ENCODE measurements around the gene ZNF277. TPM values are rescaled to one million over a fixed set of nuclear protein-coding genes. Genes with fewer than 3 reads are reported as not detected.

The ZNF277 gene
- total RNA-seq, 4 donors from 2014 or later, result 18.3 to 25.6 (median 19.5) TPM

DNA sequence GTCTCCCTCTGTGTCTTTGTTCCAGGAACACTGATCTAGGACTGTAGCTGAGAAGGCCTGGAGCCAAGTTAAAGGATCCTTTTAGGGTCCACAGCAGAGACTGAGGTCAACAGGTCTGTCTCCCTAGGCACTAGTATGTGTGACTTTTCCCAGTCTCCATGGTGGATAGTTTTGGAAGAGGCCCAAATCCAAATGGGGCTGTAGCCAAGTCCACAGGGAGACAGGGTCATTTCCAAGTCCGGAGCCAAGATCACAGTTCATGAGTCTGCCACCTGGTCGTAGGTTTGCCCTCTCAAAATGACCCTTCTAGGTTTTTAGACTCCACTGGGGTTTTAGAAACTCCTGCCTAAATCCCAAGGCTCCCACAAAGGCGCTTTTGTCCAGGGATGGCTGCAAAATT lies 16.8 kb downstream of the ZNF277 start:
- no peak for TF ChIP-seq POLR2A (IDR thresholded peaks at IDR 0.05)
- TF ChIP-seq, protein P1, sequence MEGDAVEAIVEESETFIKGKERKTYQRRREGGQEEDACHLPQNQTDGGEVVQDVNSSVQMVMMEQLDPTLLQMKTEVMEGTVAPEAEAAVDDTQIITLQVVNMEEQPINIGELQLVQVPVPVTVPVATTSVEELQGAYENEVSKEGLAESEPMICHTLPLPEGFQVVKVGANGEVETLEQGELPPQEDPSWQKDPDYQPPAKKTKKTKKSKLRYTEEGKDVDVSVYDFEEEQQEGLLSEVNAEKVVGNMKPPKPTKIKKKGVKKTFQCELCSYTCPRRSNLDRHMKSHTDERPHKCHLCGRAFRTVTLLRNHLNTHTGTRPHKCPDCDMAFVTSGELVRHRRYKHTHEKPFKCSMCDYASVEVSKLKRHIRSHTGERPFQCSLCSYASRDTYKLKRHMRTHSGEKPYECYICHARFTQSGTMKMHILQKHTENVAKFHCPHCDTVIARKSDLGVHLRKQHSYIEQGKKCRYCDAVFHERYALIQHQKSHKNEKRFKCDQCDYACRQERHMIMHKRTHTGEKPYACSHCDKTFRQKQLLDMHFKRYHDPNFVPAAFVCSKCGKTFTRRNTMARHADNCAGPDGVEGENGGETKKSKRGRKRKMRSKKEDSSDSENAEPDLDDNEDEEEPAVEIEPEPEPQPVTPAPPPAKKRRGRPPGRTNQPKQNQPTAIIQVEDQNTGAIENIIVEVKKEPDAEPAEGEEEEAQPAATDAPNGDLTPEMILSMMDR (IDR thresholded peaks at IDR 0.05), result no peak
- H3K9me3 ChIP-seq, result no peaks in the 10 kb centered on the region
- no peaks in the 10 kb centered on the region for H3K36me3 ChIP-seq
- no peaks in the 10 kb centered on the region for H3K4me1 ChIP-seq
- no peaks in the 10 kb centered on the region for H3K27me3 ChIP-seq
- no peak overlapping the region for H3K4me3 ChIP-seq
- no peak for DNase-seq
- no peak overlapping the region for H3K27ac ChIP-seq

DNA sequence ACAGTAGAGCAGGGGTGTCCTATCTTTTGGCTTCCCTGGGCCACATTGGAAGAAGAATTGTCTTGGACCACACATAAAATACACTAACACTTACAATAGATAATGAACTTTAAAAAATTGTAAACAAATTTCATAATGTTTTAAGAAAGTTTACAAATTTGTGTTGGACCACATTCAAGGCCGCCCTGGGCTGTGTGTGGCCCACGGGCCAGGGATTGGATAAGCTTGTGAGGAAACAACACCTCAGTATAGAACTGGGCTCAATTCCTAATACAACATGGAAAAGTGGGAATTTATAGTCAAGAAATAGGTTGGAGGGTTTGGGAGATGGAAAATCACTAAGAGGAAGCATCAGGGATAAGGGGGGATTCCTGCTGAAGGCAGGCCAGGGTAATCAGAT lies 17.7 kb downstream of the ZNF277 start:
- no peaks in the 10 kb centered on the region for H3K36me3 ChIP-seq
- H3K27me3 ChIP-seq, result no peaks in the 10 kb centered on the region
- TF ChIP-seq, protein P1 (IDR thresholded peaks at IDR 0.05), result no peak
- no peak for TF ChIP-seq POLR2A (IDR thresholded peaks at IDR 0.05)
- H3K4me1 ChIP-seq, result no peaks in the 10 kb centered on the region
- no peak overlapping the region for H3K4me3 ChIP-seq
- no peaks in the 10 kb centered on the region for H3K9me3 ChIP-seq
- DNase-seq, result no peak
- no peak overlapping the region for H3K27ac ChIP-seq

DNA sequence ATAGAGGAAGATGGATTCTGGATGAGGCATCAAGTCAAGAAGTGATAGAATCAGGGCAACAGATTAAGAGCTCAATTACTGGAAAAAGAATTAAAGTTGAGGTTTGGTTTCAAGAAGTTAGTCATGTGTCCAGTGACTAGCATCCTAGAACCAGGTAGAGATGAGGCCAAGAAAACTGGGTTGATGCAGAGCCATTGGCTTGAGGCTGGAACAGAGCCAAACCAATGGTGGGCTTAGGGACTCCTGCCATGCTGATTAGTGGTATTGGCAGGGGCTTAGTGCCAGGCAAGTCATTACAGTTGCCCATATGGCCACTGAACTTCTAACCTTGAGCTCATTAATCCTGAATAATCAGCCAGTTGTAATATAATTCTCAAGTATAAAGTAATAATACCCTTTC lies 18.5 kb downstream of the ZNF277 start:
- Histone ChIP-seq H3K9me3 (no peaks in the 10 kb centered on the region), H3K27me3 (no peaks in the 10 kb centered on the region)

DNA sequence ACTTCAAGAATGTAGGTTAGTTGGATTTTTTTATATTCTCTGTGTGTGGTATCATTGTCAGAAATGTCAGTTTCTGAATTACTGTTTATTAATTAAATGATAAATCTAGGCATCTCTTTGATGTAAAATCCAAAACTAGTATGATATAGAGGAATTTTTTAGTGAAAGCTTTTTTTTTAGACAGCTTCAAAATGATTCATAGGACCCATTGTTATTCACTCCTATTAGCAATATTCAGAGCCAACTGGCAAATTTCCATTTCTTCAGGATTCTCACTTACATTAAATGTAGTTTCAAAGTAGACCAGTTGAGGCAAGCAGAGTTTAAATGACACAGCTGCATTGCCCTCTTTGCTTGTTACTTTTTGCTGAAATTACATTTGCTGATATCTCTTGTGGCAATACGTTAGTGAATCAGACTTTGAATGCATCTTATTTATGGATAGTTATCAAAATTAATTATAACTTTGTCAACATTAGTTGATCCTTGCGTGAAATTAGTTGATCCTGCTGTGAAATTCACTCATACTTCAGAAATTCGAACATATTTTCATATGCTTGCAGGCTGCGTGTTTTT lies 20.3 kb downstream of the ZNF277 start:
- Histone ChIP-seq H3K4me3 (no peak overlapping the region), H3K27me3 (no peaks in the 10 kb centered on the region), H3K27ac (no peak overlapping the region), H3K9me3 (no peaks in the 10 kb centered on the region), H3K4me1 (no peaks in the 10 kb centered on the region), H3K36me3 (no peaks in the 10 kb centered on the region)
- no peak for DNase-seq
- TF ChIP-seq, protein P1 (IDR thresholded peaks at IDR 0.05), result no peak
- TF ChIP-seq POLR2A (IDR thresholded peaks at IDR 0.05), result no peak

More for the DNA sequence above, 18.5 kb downstream of the ZNF277 start:
- TF ChIP-seq, protein P1 (IDR thresholded peaks at IDR 0.05), result no peak
- no peak for TF ChIP-seq POLR2A (IDR thresholded peaks at IDR 0.05)
- Histone ChIP-seq H3K4me3 (no peak overlapping the region), H3K36me3 (no peaks in the 10 kb centered on the region), H3K4me1 (no peaks in the 10 kb centered on the region), H3K27ac (no peak overlapping the region)
- no peak for DNase-seq

DNA sequence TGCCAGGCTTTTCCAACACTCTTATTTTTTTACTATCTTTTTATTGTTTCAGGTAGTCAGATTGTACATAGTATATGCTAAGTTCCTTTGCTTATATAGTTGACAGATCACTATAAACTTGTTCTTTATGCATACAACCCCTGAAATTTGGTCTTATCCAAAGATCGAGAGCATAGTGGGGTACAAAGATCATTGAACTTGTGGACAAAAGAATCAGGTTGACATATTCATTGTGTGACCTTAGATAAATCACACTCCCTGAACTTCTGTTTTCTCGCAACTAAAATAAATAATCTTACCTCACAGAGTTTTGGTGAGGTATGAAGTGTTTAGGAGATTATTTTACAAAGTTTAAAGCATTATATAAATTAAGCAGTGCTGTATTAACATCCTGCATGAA lies 22.1 kb downstream of the ZNF277 start:
- no peak for TF ChIP-seq POLR2A (IDR thresholded peaks at IDR 0.05)
- TF ChIP-seq, protein P1 (IDR thresholded peaks at IDR 0.05), result no peak
- Histone ChIP-seq H3K4me3 (no peak overlapping the region), H3K9me3 (no peaks in the 10 kb centered on the region), H3K27ac (no peak overlapping the region), H3K36me3 (no peaks in the 10 kb centered on the region), H3K4me1 (no peaks in the 10 kb centered on the region), H3K27me3 (no peaks in the 10 kb centered on the region)
- no peak for DNase-seq
